SKM-1 treated with dmso at 0.1 percent for 144 hours (cell line): Measurements from ENCODE around the gene TEAD2.

Experiments used
- DNase-seq: peaks from one replicate; lab custom pipeline; 2025; ENCODE audit not compliant: unreplicated experiment; lab: John Stamatoyannopoulos, UW

TEAD2 gene

GRCh38 chr19:49362048-49362928 is at the start of gene TEAD2:
TEAD2 (minus strand) TSS chr19:49362416; CDS start chr19:49360075, 2,341 bp downstream.
- DNase-seq, result no peak

GRCh38 chr19:49411681-49412326 is 49.6 kb upstream of the TEAD2 start:
- no peak for DNase-seq

- peak; percentile 38 for DNase-seq
Measured at GRCh38 chr19:49409441-49410029, 47.3 kb upstream of the TEAD2 start.

GRCh38 chr19:49408816-49409440 is 46.7 kb upstream of the TEAD2 start:
- peak; percentile 16 for DNase-seq

GRCh38 chr19:49407482-49408015 is 45.3 kb upstream of the TEAD2 start:
- no peak for DNase-seq

- DNase-seq, result no peak
Measured at GRCh38 chr19:49407079-49407478, 44.9 kb upstream of the TEAD2 start.

- DNase-seq, result no peak
Measured at GRCh38 chr19:49403404-49404187, 41.4 kb upstream of the TEAD2 start.

- no peak for DNase-seq
Measured at GRCh38 chr19:49400029-49400428, 37.8 kb upstream of the TEAD2 start.

GRCh38 chr19:49398931-49399330 is 36.7 kb upstream of the TEAD2 start:
- DNase-seq, result no peak

- DNase-seq, result no peak
Measured at GRCh38 chr19:49398001-49398615, 35.9 kb upstream of the TEAD2 start.

- DNase-seq, result no peak
Measured at GRCh38 chr19:49396738-49397505, 34.7 kb upstream of the TEAD2 start.

GRCh38 chr19:49395581-49396407 is 33.6 kb upstream of the TEAD2 start:
- no peak for DNase-seq

- no peak for DNase-seq
Measured at GRCh38 chr19:49393881-49394280, 31.7 kb upstream of the TEAD2 start.

GRCh38 chr19:49391581-49392399 is 29.6 kb upstream of the TEAD2 start:
- peak; percentile 38 for DNase-seq

- no peak for DNase-seq
Measured at GRCh38 chr19:49390929-49391359, 28.7 kb upstream of the TEAD2 start.

- no peak for DNase-seq
Measured at GRCh38 chr19:49390131-49390928, 28.1 kb upstream of the TEAD2 start.

- no peak for DNase-seq
Measured at GRCh38 chr19:49389406-49389805, 27.2 kb upstream of the TEAD2 start.
